Gastroesophageal sphincter (tissue), 4 donors: ENCODE data around the gene TPRG1L. TPM values are rescaled to one million over a fixed set of nuclear protein-coding genes. Genes with fewer than 3 reads are reported as not detected.

ENCODE experiments used
- ATAC-seq: fragments of 150-250 bp; one replicate; pipeline ENCODE4 v1.9.1; 2016; ENCODE audit warnings: mild to moderate bottlenecking, moderate library complexity
- H3K27ac ChIP-seq, 4 donors: fragments of 200-600 bp; sonication (generic) in 3 of 4; 1 replicate in 3 of 4; 2 replicates in 1 of 4; pipeline ENCODE4 v1.5.1; 2016 to 2019
- H3K27me3 ChIP-seq: fragments of 200-600 bp; sonication (generic); one replicate; pipeline ENCODE4 v1.5.1; 2019
- H3K36me3 ChIP-seq, 2 donors: fragments of 200-600 bp; sonication (generic); one replicate each; pipeline ENCODE4 v1.5.1; 2019; ENCODE audit warnings: control low read depth in 1 of 2
- H3K4me1 ChIP-seq, 3 donors: fragments of 200-600 bp; sonication (generic); 1 replicate in 2 of 3; 2 replicates in 1 of 3; pipeline ENCODE4 v1.5.1; 2016 to 2019; ENCODE audit warnings: control low read depth in 2 of 3
- H3K4me3 ChIP-seq, 2 donors: fragments of 200-600 bp; sonication (generic); one replicate each; pipeline ENCODE4 v1.5.1; 2019; ENCODE audit warnings: mild to moderate bottlenecking in 1 of 2, moderate library complexity in 1 of 2
- H3K9me3 ChIP-seq, 3 donors: fragments of 200-600 bp; sonication (generic); one replicate each; pipeline ENCODE4 v1.5.1; 2017 to 2019; ENCODE audit warnings: control low read depth in 2 of 3
- EP300 ChIP-seq: sonication (generic); formaldehyde crosslinking; IDR thresholded peaks from one replicate; pipeline ENCODE4 v1.6.1; 2017; ENCODE audit warnings: antibody characterized with exemption, mild to moderate bottlenecking
- POLR2A ChIP-seq, 2 donors: fragments of 450-650 bp; IDR thresholded peaks; one replicate each; pipeline ENCODE4 v1.6.1; 2017; ENCODE audit warnings: antibody characterized with exemption in 2 of 2, mild to moderate bottlenecking in 2 of 2, moderate library complexity in 1 of 2
- POLR2AphosphoS5 ChIP-seq: sonication (generic); formaldehyde crosslinking; IDR thresholded peaks from one replicate; pipeline ENCODE4 v1.6.1; 2017; ENCODE audit warnings: antibody characterized with exemption
- WGBS, 2 donors: methylation state at CpG; one replicate each; pipeline ENCODE4 v1.1.5; 2018; ENCODE audit warnings: low coverage in 1 of 2; 5-methylcytosine and 5-hydroxymethylcytosine counted together
- total RNA-seq, 4 donors: library from RNA; depleted of rRNA; stranded (reverse); fragments of >200 nt; gene quantifications; one replicate each; pipeline ENCODE4 v1.1.0, GENCODE V29; 2016
- TF ChIP-seq, protein P1 (sequence below), 4 experiments: fragments of 200-600 bp in 2 of 4; fragments of 450-650 bp in 2 of 4; sonication (generic) in 1 of 4; IDR thresholded peaks; one replicate each; pipeline ENCODE4 v1.5.1; 2017 to 2019; ENCODE audit warnings: antibody characterized with exemption in 4 of 4, mild to moderate bottlenecking in 2 of 4, moderate library complexity in 2 of 4

The TPRG1L gene
- total RNA-seq, 4 donors from 2014 or later, result 38.2 to 52.1 (median 46.6) TPM

DNA sequence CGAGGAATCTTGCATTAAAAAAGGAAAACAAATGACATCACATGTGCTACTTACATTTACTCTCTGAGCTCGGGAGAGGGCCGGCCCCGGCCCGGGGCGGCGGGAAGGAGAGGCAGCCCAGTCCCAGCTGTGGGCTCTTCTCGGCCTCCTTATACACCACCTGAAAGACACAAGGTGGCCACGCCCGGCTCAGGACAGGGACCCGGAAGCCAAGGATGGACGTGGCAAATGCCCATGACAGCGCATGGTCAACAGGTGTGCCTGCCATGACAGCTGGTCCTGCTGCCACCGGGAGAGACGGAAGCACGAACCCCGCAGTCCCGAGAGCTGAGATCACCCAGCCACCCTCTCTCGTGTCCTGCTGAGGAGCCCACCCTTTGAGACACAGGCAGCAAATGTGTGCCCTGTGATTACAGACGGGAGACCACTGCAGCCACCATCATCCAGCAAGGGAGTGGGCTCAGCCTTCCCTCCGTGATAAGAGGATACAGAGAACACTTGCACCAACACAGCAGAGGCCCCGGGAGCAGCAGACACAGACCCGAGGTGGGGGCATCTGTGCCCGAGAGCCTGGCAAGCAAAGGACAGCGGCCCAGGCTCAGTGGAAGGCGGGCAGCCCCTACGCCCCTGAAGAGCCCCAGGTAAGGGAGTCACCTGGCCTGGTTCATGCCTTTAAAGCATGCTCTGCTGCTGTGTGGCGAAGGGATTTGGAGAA is 8.7 kb downstream of the TPRG1L start:
- H3K4me3 ChIP-seq, result no peak overlapping the region
- H3K27ac ChIP-seq, result no peak overlapping the region
- peaks cover 0 to 100% of the 10 kb centered on the region in 2 donors for H3K36me3 ChIP-seq
- TF ChIP-seq POLR2A (IDR thresholded peaks at IDR 0.05) (no peak), EP300 (no peak), POLR2AphosphoS5 (no peak)
- TF ChIP-seq, protein P1, sequence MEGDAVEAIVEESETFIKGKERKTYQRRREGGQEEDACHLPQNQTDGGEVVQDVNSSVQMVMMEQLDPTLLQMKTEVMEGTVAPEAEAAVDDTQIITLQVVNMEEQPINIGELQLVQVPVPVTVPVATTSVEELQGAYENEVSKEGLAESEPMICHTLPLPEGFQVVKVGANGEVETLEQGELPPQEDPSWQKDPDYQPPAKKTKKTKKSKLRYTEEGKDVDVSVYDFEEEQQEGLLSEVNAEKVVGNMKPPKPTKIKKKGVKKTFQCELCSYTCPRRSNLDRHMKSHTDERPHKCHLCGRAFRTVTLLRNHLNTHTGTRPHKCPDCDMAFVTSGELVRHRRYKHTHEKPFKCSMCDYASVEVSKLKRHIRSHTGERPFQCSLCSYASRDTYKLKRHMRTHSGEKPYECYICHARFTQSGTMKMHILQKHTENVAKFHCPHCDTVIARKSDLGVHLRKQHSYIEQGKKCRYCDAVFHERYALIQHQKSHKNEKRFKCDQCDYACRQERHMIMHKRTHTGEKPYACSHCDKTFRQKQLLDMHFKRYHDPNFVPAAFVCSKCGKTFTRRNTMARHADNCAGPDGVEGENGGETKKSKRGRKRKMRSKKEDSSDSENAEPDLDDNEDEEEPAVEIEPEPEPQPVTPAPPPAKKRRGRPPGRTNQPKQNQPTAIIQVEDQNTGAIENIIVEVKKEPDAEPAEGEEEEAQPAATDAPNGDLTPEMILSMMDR (IDR thresholded peaks at IDR 0.05), result no peak
- H3K4me1 ChIP-seq, result no peaks in the 10 kb centered on the region
- WGBS, 2 donors, result 80 to 90% methylated on average over 1 to 4 of the region's 28 CpGs
- H3K9me3 ChIP-seq, result no peaks in the 10 kb centered on the region
- H3K27me3 ChIP-seq, result no peaks in the 10 kb centered on the region
- ATAC-seq, result no peak

- no peaks in the 10 kb centered on the region for H3K27me3 ChIP-seq
- H3K4me3 ChIP-seq, result no peak overlapping the region
- no peak for ATAC-seq
- H3K36me3 ChIP-seq, result peaks cover 0 to 100% of the 10 kb centered on the region in 2 donors
- WGBS, 2 donors, result 94% methylated on average over 17 of the region's 22 CpGs; no CpG with 5 or more reads in 1 of the 2 donors
- TF ChIP-seq, protein P1 (IDR thresholded peaks at IDR 0.05), result no peak
- TF ChIP-seq POLR2AphosphoS5, result no peak
- no peak for TF ChIP-seq EP300
- TF ChIP-seq POLR2A (IDR thresholded peaks at IDR 0.05), result no peak
- no peak overlapping the region for H3K27ac ChIP-seq
- H3K9me3 ChIP-seq, result no peaks in the 10 kb centered on the region
- H3K4me1 ChIP-seq, result no peaks in the 10 kb centered on the region
These were observed 9.4 kb downstream of the TPRG1L start for GRCh38 chr1:3634059-3634800.

DNA sequence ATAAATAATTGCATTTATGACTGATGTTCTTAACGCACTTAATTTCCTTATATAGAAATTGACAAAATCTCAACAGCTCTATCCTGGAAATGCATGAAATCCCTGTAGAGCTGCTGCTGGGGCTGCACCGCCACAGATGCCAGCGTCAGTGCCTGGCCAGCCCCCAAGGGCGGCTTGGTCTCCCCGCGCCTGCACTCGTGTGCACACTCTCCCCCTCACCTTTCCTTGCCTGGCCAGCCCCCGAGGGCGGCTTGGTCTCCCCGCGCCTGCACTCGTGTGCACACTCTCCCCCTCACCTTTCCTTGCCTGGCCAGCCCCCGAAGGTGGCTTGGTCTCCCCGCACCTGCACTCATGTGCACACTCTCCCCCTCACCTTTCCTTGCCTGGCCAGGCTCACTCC is 11.3 kb downstream of the TPRG1L start:
- no peaks in the 10 kb centered on the region for H3K9me3 ChIP-seq
- peaks cover 0 to 100% of the 10 kb centered on the region in 2 donors for H3K36me3 ChIP-seq
- H3K27ac ChIP-seq, result no peak overlapping the region
- no peaks in the 10 kb centered on the region for H3K27me3 ChIP-seq
- no peak overlapping the region for H3K4me3 ChIP-seq
- H3K4me1 ChIP-seq, result no peaks in the 10 kb centered on the region
- no peak for ATAC-seq
- TF ChIP-seq POLR2AphosphoS5, result no peak
- TF ChIP-seq EP300, result no peak
- TF ChIP-seq, protein P1 (IDR thresholded peaks at IDR 0.05), result no peak
- TF ChIP-seq POLR2A (IDR thresholded peaks at IDR 0.05), result no peak
- WGBS, 2 donors, result 91 to 96% methylated on average over 6 to 10 of the region's 14 CpGs

GRCh38 chr1:3636531-3636930 is 11.7 kb downstream of the TPRG1L start:
- Histone ChIP-seq H3K36me3 (peaks cover 0 to 100% of the 10 kb centered on the region in 2 donors), H3K27ac (no peak overlapping the region), H3K9me3 (no peaks in the 10 kb centered on the region), H3K4me3 (no peak overlapping the region), H3K4me1 (no peaks in the 10 kb centered on the region), H3K27me3 (no peaks in the 10 kb centered on the region)
- ATAC-seq, result no peak
- TF ChIP-seq, protein P1 (IDR thresholded peaks at IDR 0.05), result no peak
- WGBS, 2 donors, result 84% methylated on average over 6 of the region's 11 CpGs; no CpG with 5 or more reads in 1 of the 2 donors

GRCh38 chr1:3638027-3638426 is 13.2 kb downstream of the TPRG1L start:
- TF ChIP-seq POLR2AphosphoS5, result no peak
- TF ChIP-seq, protein P1 (IDR thresholded peaks at IDR 0.05), result no peak
- TF ChIP-seq POLR2A (IDR thresholded peaks at IDR 0.05), result no peak
- no peak for TF ChIP-seq EP300
- H3K4me3 ChIP-seq, result no peak overlapping the region
- H3K9me3 ChIP-seq, result no peaks in the 10 kb centered on the region
- H3K27ac ChIP-seq, result no peak overlapping the region
- H3K36me3 ChIP-seq, result peaks cover 0 to 100% of the 10 kb centered on the region in 2 donors
- no peaks in the 10 kb centered on the region for H3K4me1 ChIP-seq
- ATAC-seq, result no peak
- H3K27me3 ChIP-seq, result no peaks in the 10 kb centered on the region
- WGBS, 2 donors, result 82 to 92% methylated on average over 2 to 10 of the region's 12 CpGs
